Measurements from ENCODE around the gene FGF14. TPM values are rescaled to one million over a fixed set of nuclear protein-coding genes. Genes with fewer than 3 reads are reported as not detected.

The FGF14 gene
- total RNA-seq, 1 donor from 2014 or later: not detected

- ChIA-PET POLR2A (no interaction called here), CTCF (no interaction called here)
- H3K4me3 Mint-ChIP-seq: no peak overlapping the region
- H3K4me1 Mint-ChIP-seq: no peaks in the 10 kb centered on the region
- no peak for DNase-seq
- no peaks in the 10 kb centered on the region for H3K9me3 Mint-ChIP-seq
- intact Hi-C loops (cut with micrococcal nuclease): no loop called here
- TF ChIP-seq CTCF (IDR thresholded peaks at IDR 0.05): no peak
- no peak overlapping the region for H3K27ac Mint-ChIP-seq
- no peak for ATAC-seq (ENCODE audit: low read depth)
- H3K27me3 Mint-ChIP-seq: no peaks in the 10 kb centered on the region
- no peaks in the 10 kb centered on the region for H3K36me3 Mint-ChIP-seq (ENCODE audit: low read depth)
Observed at GRCh38 chr13:102203718-102204117, 198.1 kb downstream of the FGF14 start.

- H3K4me1 Mint-ChIP-seq: no peaks in the 10 kb centered on the region
- no peak for ATAC-seq (ENCODE audit: low read depth)
- intact Hi-C loops (cut with micrococcal nuclease): no loop called here
- no peak for TF ChIP-seq CTCF (IDR thresholded peaks at IDR 0.05)
- no peak for DNase-seq
- POLR2A ChIA-PET: no interaction called here
- CTCF ChIA-PET: no interaction called here
- no peak overlapping the region for H3K27ac Mint-ChIP-seq
- H3K9me3 Mint-ChIP-seq: peaks cover 2% of the 10 kb centered on the region
- no peak overlapping the region for H3K4me3 Mint-ChIP-seq
- no peaks in the 10 kb centered on the region for H3K27me3 Mint-ChIP-seq
- no peaks in the 10 kb centered on the region for H3K36me3 Mint-ChIP-seq (ENCODE audit: low read depth)
Observed at GRCh38 chr13:102198418-102199311, 203.2 kb downstream of the FGF14 start.

GRCh38 chr13:102197193-102197592 lies 204.7 kb downstream of the FGF14 start:
- ATAC-seq (ENCODE audit: low read depth) (no peak), DNase-seq (no peak)
- no peaks in the 10 kb centered on the region for H3K27me3 Mint-ChIP-seq
- H3K4me3 Mint-ChIP-seq: no peak overlapping the region
- no peak overlapping the region for H3K27ac Mint-ChIP-seq
- peaks cover 2% of the 10 kb centered on the region for H3K9me3 Mint-ChIP-seq
- H3K4me1 Mint-ChIP-seq: no peaks in the 10 kb centered on the region
- ChIA-PET POLR2A (no interaction called here), CTCF (no interaction called here)
- intact Hi-C loops (cut with micrococcal nuclease): no loop called here
- H3K36me3 Mint-ChIP-seq (ENCODE audit: low read depth): no peaks in the 10 kb centered on the region
- no peak for TF ChIP-seq CTCF (IDR thresholded peaks at IDR 0.05)

- CTCF ChIA-PET: no interaction called here
- Mint-ChIP-seq H3K4me1 (no peaks in the 10 kb centered on the region), H3K27me3 (no peaks in the 10 kb centered on the region), H3K4me3 (no peak overlapping the region), H3K27ac (no peak overlapping the region), H3K36me3 (ENCODE audit: low read depth) (no peaks in the 10 kb centered on the region), H3K9me3 (peaks cover 2% of the 10 kb centered on the region)
- ATAC-seq (ENCODE audit: low read depth): no peak
- TF ChIP-seq CTCF (IDR thresholded peaks at IDR 0.05): no peak
- DNase-seq: no peak
- intact Hi-C loops (cut with micrococcal nuclease): no loop called here
- POLR2A ChIA-PET: no interaction called here
Observed at GRCh38 chr13:102195566-102196462, 206.0 kb downstream of the FGF14 start.

GRCh38 chr13:102192858-102193257 lies 209.0 kb downstream of the FGF14 start:
- no peak for ATAC-seq (ENCODE audit: low read depth)
- Mint-ChIP-seq H3K4me1 (no peaks in the 10 kb centered on the region), H3K36me3 (ENCODE audit: low read depth) (no peaks in the 10 kb centered on the region), H3K27me3 (no peaks in the 10 kb centered on the region), H3K9me3 (peaks cover 2% of the 10 kb centered on the region), H3K27ac (no peak overlapping the region), H3K4me3 (no peak overlapping the region)
- CTCF ChIA-PET: no interaction called here
- POLR2A ChIA-PET: no interaction called here
- intact Hi-C loops (cut with micrococcal nuclease): no loop called here
- DNase-seq: no peak
- no peak for TF ChIP-seq CTCF (IDR thresholded peaks at IDR 0.05)

Data from activated B cell treated with CpG ODN at 0.5 μM for 24 hours (primary cell).